DND-41 (cell line): ENCODE data around the gene WDFY4.

Source experiments
- ATAC-seq: fragments of 200-7000 bp; cut with Tn5 transposase; 3 replicates; pipeline ENCODE4 v1.9.1; 2021; ENCODE audit warnings: low read depth; ENCODE audit not compliant: insufficient read depth
- DNase-seq: peaks from one replicate; pipeline ENCODE4 v3.0.0-alpha.2; 2020
- H2AFZ ChIP-seq: 2 replicates; pipeline ENCODE4 v1.6.0; 2012; ENCODE audit warnings: low read depth, low read length
- H3K27ac ChIP-seq: 2 replicates; pipeline ENCODE4 v1.5.1; 2012; ENCODE audit warnings: low read length, inconsistent platforms
- H3K27me3 ChIP-seq: fragments of 200-600 bp; sonication (generic); 2 replicates; pipeline ENCODE4 v1.6.0; 2012; ENCODE audit warnings: low read length, mild to moderate bottlenecking, inconsistent platforms; ENCODE audit not compliant: insufficient read depth, poor library complexity
- H3K36me3 ChIP-seq: 2 replicates; pipeline ENCODE4 v1.5.1; 2012; ENCODE audit warnings: low read length, inconsistent platforms; ENCODE audit not compliant: insufficient read depth
- H3K4me1 ChIP-seq: 2 replicates; pipeline ENCODE4 v1.5.1; 2012; ENCODE audit warnings: mild to moderate bottlenecking, low read length; ENCODE audit not compliant: insufficient read depth
- H3K4me2 ChIP-seq: 2 replicates; pipeline ENCODE4 v1.6.0; 2012; ENCODE audit warnings: mild to moderate bottlenecking, moderate library complexity, low read length, inconsistent platforms; ENCODE audit not compliant: insufficient read depth
- H3K4me3 ChIP-seq, 2 experiments: fragments of 200-600 bp in 1 of 2; shearing (Covaris generic) in 1 of 2; 2 replicates each; pipeline ENCODE4 v1.5.1; 2012 to 2016; ENCODE audit warnings: inconsistent platforms in 2 of 2, low read length in 2 of 2, mild to moderate bottlenecking in 2 of 2, low read depth in 1 of 2, moderate library complexity in 1 of 2
- H3K79me2 ChIP-seq: 2 replicates; pipeline ENCODE4 v1.6.0; 2012; ENCODE audit warnings: low read length, inconsistent platforms; ENCODE audit not compliant: insufficient read depth
- H3K9ac ChIP-seq: 2 replicates; pipeline ENCODE4 v1.6.0; 2012; ENCODE audit warnings: low read depth, mild to moderate bottlenecking, inconsistent platforms, low read length, moderate library complexity
- H3K9me3 ChIP-seq: 2 replicates; pipeline ENCODE4 v1.5.1; 2012; ENCODE audit warnings: low read length, moderate library complexity, mild to moderate bottlenecking, inconsistent platforms; ENCODE audit not compliant: insufficient read depth, severe bottlenecking
- H4K20me1 ChIP-seq: 2 replicates; pipeline ENCODE4 v1.6.0; 2012; ENCODE audit warnings: low read length; ENCODE audit not compliant: insufficient read depth
- CTCF ChIP-seq: IDR thresholded peaks from 2 replicates; pipeline ENCODE4 v1.5.1; 2012; ENCODE audit warnings: borderline replicate concordance, low read length, moderate library complexity, mild to moderate bottlenecking; ENCODE audit not compliant: poor library complexity, severe bottlenecking; ENCODE audit errors: extremely low read depth
- EZH2 ChIP-seq: IDR thresholded peaks from 3 replicates; pipeline ENCODE4 v1.6.1; 2012; ENCODE audit warnings: borderline replicate concordance, low read depth, mild to moderate bottlenecking, moderate library complexity, low read length, inconsistent platforms; ENCODE audit not compliant: severe bottlenecking

WDFY4 gene

GRCh38 chr10:48957361-48958151 lies 272.9 kb downstream of the WDFY4 start:
- no peaks in the 10 kb centered on the region for H3K27me3 ChIP-seq
- ATAC-seq (no peak), DNase-seq (no peak)
- no peaks in the 10 kb centered on the region for H3K36me3 ChIP-seq
- H3K9ac ChIP-seq: no peak overlapping the region
- no peak overlapping the region for H3K4me2 ChIP-seq
- no peak overlapping the region for H3K4me3 ChIP-seq
- no peak overlapping the region for H2AFZ ChIP-seq
- no peaks in the 10 kb centered on the region for H3K9me3 ChIP-seq
- H3K4me1 ChIP-seq: peaks cover 7% of the 10 kb centered on the region
- H3K79me2 ChIP-seq: no peaks in the 10 kb centered on the region
- no peak overlapping the region for H3K27ac ChIP-seq
- no peak for TF ChIP-seq EZH2
- no peak for TF ChIP-seq CTCF
- no peaks in the 10 kb centered on the region; the same call in 1 of the 2 replicates for H4K20me1 ChIP-seq

- H3K4me2 ChIP-seq: no peak overlapping the region
- no peaks in the 10 kb centered on the region for H3K79me2 ChIP-seq
- DNase-seq: no peak
- no peaks in the 10 kb centered on the region for H3K27me3 ChIP-seq
- no peak for TF ChIP-seq CTCF
- TF ChIP-seq EZH2: no peak
- no peak overlapping the region for H3K4me3 ChIP-seq
- H3K36me3 ChIP-seq: no peaks in the 10 kb centered on the region
- no peak for ATAC-seq
- no peaks in the 10 kb centered on the region for H3K4me1 ChIP-seq
- no peak overlapping the region for H3K9ac ChIP-seq
- no peaks in the 10 kb centered on the region; the same call in 1 of the 2 replicates for H4K20me1 ChIP-seq
- H3K9me3 ChIP-seq: no peaks in the 10 kb centered on the region
- no peak overlapping the region for H3K27ac ChIP-seq
- no peak overlapping the region for H2AFZ ChIP-seq
Observed at GRCh38 chr10:48958598-48959190, 274.0 kb downstream of the WDFY4 start.

GRCh38 chr10:48964038-48964437 lies 279.4 kb downstream of the WDFY4 start:
- no peak for ATAC-seq
- Histone ChIP-seq H2AFZ (no peak overlapping the region), H3K36me3 (no peaks in the 10 kb centered on the region)

More at GRCh38 chr10:48964038-48964437, 279.4 kb downstream of the WDFY4 start:
- Histone ChIP-seq H3K4me2 (no peak overlapping the region), H3K27me3 (peaks cover 4% of the 10 kb centered on the region), H3K79me2 (no peaks in the 10 kb centered on the region), H3K4me1 (no peaks in the 10 kb centered on the region), H3K9me3 (no peaks in the 10 kb centered on the region), H3K27ac (no peak overlapping the region), H4K20me1 (no peaks in the 10 kb centered on the region), H3K9ac (no peak overlapping the region), H3K4me3 (no peak overlapping the region)
- no peak for TF ChIP-seq EZH2
- no peak for TF ChIP-seq CTCF
- no peak for DNase-seq
